D721Med (cell line): Measurements from ENCODE around the gene FCHSD1.

Experiments
- DNase-seq: peaks from one replicate; pipeline ENCODE4 v3.0.0; 2011; ENCODE audit warnings: low spot score; ENCODE audit not compliant: insufficient read length
- FAIRE-seq: peaks from 2 replicates; lab custom pipeline; 2011; peaks lifted over from hg19 to GRCh38; lab: Jason Lieb, UNC
- TF ChIP-seq, protein P1 (sequence below): IDR thresholded peaks from 2 replicates; pipeline ENCODE4 v1.5.1; 2012; ENCODE audit warnings: mild to moderate bottlenecking, control low read depth; ENCODE audit not compliant: insufficient read depth; ENCODE audit errors: missing control alignments

Gene FCHSD1

GRCh38 chr5:141608557-141608956 is 42.7 kb downstream of the FCHSD1 start:
- TF ChIP-seq, protein P1, sequence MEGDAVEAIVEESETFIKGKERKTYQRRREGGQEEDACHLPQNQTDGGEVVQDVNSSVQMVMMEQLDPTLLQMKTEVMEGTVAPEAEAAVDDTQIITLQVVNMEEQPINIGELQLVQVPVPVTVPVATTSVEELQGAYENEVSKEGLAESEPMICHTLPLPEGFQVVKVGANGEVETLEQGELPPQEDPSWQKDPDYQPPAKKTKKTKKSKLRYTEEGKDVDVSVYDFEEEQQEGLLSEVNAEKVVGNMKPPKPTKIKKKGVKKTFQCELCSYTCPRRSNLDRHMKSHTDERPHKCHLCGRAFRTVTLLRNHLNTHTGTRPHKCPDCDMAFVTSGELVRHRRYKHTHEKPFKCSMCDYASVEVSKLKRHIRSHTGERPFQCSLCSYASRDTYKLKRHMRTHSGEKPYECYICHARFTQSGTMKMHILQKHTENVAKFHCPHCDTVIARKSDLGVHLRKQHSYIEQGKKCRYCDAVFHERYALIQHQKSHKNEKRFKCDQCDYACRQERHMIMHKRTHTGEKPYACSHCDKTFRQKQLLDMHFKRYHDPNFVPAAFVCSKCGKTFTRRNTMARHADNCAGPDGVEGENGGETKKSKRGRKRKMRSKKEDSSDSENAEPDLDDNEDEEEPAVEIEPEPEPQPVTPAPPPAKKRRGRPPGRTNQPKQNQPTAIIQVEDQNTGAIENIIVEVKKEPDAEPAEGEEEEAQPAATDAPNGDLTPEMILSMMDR: no peak
- DNase-seq: no peak
- FAIRE-seq: no peak

GRCh38 chr5:141608046-141608445 is 43.2 kb downstream of the FCHSD1 start:
- no peak for FAIRE-seq
- TF ChIP-seq, protein P1: no peak

GRCh38 chr5:141605523-141606277 is 45.5 kb downstream of the FCHSD1 start:
- DNase-seq: no peak
- no peak for FAIRE-seq
- TF ChIP-seq, protein P1: no peak

More at GRCh38 chr5:141608046-141608445, 43.2 kb downstream of the FCHSD1 start:
- DNase-seq: no peak

DNA sequence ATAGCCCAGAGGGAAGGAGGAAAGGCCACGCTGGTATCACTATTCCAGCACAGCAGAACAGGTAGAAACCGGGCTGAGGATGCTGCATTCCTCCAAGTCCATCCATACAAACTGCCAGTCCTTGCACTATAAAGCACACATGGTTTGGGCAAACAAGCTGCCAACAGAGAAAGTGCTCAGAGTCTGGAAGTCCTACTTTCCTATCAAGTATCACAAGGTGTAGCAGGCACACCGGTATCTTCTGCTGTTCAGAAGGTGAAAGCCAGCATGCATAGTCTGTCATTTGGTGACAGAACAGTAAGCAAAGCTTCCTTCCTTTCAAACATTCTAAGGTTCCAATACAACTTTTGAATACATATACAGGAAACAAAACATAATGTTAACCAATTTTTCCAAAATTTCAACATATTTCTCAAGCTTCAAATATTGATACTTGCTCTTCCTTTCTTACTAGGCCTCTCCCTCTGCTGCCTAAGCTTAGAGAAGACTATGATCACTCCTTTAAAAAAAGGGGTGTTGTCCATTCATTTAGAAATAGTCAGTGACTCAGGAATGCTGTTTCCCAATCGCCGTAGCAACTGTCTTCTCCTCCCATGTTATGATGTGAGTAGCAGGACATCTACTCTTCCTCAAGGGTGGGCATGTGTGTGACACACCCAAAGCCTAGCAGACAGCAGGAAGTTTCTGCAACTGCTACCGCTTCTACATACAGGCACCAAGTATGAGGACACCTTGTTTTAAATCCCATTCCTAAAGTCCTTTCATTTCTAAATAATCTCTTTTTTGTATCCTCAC is 47.1 kb downstream of the FCHSD1 start:
- FAIRE-seq (no peak), DNase-seq (no peak)
- TF ChIP-seq, protein P1: no peak

DNA sequence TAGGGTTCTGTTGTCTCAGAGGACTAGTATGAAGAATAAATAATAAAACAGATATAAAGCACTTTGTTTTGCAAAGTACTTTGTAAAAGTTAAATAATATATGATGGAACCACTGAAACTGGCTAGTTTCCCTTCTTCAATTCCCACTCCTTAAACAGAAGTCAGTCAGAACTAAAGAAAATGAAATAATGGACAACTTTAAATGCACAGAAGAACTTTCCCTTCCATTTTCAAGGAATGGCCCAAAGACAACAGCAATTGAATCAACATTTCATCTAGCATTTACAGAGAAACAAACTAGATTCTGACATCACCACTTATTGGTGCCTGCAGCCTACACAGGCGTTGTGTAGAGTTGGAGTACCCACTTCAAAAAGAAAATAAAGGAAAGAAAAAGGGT is 48.6 kb downstream of the FCHSD1 start:
- TF ChIP-seq, protein P1: no peak
- DNase-seq (no peak), FAIRE-seq (no peak)

- FAIRE-seq (no peak), DNase-seq (no peak)
- TF ChIP-seq, protein P1: no peak
Measured at GRCh38 chr5:141598391-141599345, 52.5 kb downstream of the FCHSD1 start.
